ENCODE data around the gene DPPA4.

DPPA4 gene

DNA sequence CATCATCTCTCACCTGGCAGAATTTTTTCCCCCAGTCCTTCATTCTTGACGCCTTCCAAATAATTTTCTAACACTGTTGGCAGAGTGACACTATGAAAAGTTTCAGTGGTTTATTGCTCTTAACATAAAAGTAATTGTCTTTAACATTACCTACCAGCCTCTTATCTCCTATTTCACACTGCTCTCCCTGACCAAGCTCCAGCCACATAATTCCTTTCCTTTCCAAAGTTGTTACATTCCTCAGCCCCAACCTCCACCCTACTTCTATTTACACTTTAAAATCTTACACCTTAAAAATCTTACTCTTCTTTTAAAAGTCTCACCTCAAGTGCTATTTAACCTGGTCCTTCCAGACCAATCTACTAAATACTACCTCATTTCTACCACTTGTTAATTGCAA is 2.8 kb downstream of the DPPA4 start:
- no peak overlapping the region for H3K9ac ChIP-seq (ENCODE audit: low read length)
- H3K27me3 ChIP-seq (ENCODE audit: control insufficient read depth, insufficient read depth, low read length) = no peaks in the 10 kb centered on the region
- H3K36me3 ChIP-seq (ENCODE audit: control insufficient read depth, insufficient read depth, low read length) = no peaks in the 10 kb centered on the region
- H3K4me1 ChIP-seq (ENCODE audit: control insufficient read depth, insufficient read depth, low read length) = no peaks in the 10 kb centered on the region
- H3K9me3 ChIP-seq (ENCODE audit: control insufficient read depth, low read length) = no peaks in the 10 kb centered on the region
- no peak overlapping the region for H3K4me3 ChIP-seq (ENCODE audit: low read length)

DNA sequence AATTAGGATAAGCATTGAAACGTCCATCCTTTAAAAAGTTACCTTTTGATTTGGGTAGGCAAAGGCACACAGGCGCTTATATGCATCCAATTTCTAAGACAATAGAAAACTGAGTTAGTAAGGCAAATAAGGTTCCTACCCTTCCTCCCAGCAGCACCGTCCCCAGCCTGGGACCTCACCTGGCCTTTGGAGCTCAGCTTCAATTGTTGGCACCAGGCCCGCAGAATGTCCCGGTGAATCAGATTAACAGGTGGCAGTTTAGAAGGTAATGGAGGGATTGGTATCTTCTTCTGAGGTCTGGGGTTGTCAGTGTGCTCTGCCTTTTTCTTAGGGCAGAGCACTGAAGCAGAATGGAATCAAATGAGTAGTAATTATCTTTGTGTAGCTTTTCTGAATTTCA is 5.7 kb downstream of the DPPA4 start:
- Histone ChIP-seq H3K9me3 (ENCODE audit: control insufficient read depth, low read length) (no peaks in the 10 kb centered on the region), H3K9ac (ENCODE audit: low read length) (no peak overlapping the region), H3K27me3 (ENCODE audit: control insufficient read depth, insufficient read depth, low read length) (no peaks in the 10 kb centered on the region), H3K4me3 (ENCODE audit: low read length) (no peak overlapping the region), H3K36me3 (ENCODE audit: control insufficient read depth, insufficient read depth, low read length) (no peaks in the 10 kb centered on the region), H3K4me1 (ENCODE audit: control insufficient read depth, insufficient read depth, low read length) (no peaks in the 10 kb centered on the region)

DNA sequence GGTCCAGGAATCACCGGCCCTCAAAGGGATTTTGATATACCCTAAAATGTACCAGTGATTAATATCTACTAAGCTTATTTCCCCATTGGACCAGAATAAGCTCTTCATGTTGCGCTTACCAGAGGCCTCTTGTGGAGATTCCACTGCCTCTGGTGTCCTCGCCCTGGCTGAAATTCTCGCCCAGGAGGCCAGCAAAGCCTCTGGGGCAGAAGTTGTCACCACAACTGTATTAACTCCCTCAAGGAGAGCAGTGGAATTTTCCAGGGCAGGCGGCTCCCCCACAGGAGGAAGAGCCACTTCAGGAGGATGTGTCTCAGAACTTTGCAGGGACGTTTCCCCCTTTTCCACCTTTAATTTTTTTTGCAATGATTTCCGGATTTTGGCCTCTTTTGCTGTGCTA is 6.9 kb downstream of the DPPA4 start:
- Histone ChIP-seq H3K9ac (ENCODE audit: low read length) (no peak overlapping the region), H3K9me3 (ENCODE audit: control insufficient read depth, low read length) (no peaks in the 10 kb centered on the region), H3K4me3 (ENCODE audit: low read length) (no peak overlapping the region), H3K4me1 (ENCODE audit: control insufficient read depth, insufficient read depth, low read length) (no peaks in the 10 kb centered on the region), H3K27me3 (ENCODE audit: control insufficient read depth, insufficient read depth, low read length) (no peaks in the 10 kb centered on the region), H3K36me3 (ENCODE audit: control insufficient read depth, insufficient read depth, low read length) (no peaks in the 10 kb centered on the region)

DNA sequence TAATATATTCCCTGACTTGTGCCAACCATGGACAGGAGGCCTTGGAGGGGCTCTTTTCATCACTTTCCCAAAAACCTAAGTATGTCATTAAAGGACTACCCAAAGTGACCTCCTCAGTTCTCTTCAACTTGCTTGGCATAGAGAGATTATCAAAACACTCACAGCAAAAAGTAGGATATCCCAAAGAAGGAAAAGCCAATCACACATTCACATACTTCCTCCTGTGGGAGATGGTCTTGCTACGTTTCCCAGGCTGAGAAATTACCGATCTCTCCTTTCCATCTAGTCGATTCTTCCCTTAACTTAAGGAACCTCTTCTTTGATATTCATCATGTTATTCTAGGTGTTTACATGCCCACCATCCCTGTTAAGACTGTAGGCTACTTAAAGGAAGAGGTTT is 9.1 kb downstream of the DPPA4 start:
- Histone ChIP-seq H3K36me3 (ENCODE audit: control insufficient read depth, insufficient read depth, low read length) (no peaks in the 10 kb centered on the region), H3K9me3 (ENCODE audit: control insufficient read depth, low read length) (no peaks in the 10 kb centered on the region), H3K27me3 (ENCODE audit: control insufficient read depth, insufficient read depth, low read length) (no peaks in the 10 kb centered on the region), H3K9ac (ENCODE audit: low read length) (no peak overlapping the region), H3K4me1 (ENCODE audit: control insufficient read depth, insufficient read depth, low read length) (no peaks in the 10 kb centered on the region), H3K4me3 (ENCODE audit: low read length) (no peak overlapping the region)

DNA sequence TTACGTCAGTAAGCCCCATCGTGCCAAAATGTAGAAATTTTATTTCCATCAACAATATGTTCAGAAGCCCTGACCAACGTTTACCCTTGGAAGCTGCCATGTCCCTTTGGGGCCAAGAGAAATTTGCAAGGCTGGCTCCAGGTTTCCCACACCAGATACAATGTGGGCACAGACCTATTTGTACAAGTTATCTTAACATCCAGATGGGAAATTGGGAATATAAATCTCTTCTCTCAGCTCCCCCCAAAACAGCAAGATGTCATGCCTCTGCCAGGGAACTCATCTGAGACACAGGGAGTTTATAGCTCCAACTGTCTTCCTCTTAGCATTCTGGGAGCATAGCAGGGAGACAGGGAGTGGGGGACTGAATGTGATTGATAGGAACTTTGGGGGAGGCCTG is 11.7 kb downstream of the DPPA4 start:
- H3K9ac ChIP-seq (ENCODE audit: low read length) = no peak overlapping the region
- H3K4me3 ChIP-seq (ENCODE audit: low read length) = no peak overlapping the region
- H3K27me3 ChIP-seq (ENCODE audit: control insufficient read depth, insufficient read depth, low read length) = no peaks in the 10 kb centered on the region
- no peaks in the 10 kb centered on the region for H3K4me1 ChIP-seq (ENCODE audit: control insufficient read depth, insufficient read depth, low read length)
- H3K36me3 ChIP-seq (ENCODE audit: control insufficient read depth, insufficient read depth, low read length) = no peaks in the 10 kb centered on the region
- no peaks in the 10 kb centered on the region for H3K9me3 ChIP-seq (ENCODE audit: control insufficient read depth, low read length)

DNA sequence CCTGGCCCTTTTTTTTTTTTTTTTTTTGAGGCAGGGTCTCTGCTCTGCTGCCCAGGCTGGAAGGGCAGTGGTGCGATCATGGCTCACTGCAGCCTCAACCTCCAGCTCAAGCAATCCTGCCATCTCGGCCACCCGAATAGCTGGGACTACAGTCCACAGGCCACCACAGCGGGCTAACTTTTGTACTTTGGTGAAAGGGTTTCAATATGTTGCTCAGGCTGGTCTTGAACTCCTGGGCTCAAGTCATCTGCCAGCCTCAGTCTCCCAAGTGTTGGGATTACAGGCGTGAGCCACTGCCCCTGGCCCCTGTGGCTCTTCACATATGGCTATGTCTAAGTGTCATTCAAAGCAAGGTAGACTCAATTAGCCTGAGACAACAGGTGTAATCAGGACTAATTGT is 12.2 kb downstream of the DPPA4 start:
- Histone ChIP-seq H3K36me3 (ENCODE audit: control insufficient read depth, insufficient read depth, low read length) (no peaks in the 10 kb centered on the region), H3K4me3 (ENCODE audit: low read length) (no peak overlapping the region), H3K4me1 (ENCODE audit: control insufficient read depth, insufficient read depth, low read length) (no peaks in the 10 kb centered on the region), H3K27me3 (ENCODE audit: control insufficient read depth, insufficient read depth, low read length) (no peaks in the 10 kb centered on the region), H3K9me3 (ENCODE audit: control insufficient read depth, low read length) (no peaks in the 10 kb centered on the region), H3K9ac (ENCODE audit: low read length) (no peak overlapping the region)

DNA sequence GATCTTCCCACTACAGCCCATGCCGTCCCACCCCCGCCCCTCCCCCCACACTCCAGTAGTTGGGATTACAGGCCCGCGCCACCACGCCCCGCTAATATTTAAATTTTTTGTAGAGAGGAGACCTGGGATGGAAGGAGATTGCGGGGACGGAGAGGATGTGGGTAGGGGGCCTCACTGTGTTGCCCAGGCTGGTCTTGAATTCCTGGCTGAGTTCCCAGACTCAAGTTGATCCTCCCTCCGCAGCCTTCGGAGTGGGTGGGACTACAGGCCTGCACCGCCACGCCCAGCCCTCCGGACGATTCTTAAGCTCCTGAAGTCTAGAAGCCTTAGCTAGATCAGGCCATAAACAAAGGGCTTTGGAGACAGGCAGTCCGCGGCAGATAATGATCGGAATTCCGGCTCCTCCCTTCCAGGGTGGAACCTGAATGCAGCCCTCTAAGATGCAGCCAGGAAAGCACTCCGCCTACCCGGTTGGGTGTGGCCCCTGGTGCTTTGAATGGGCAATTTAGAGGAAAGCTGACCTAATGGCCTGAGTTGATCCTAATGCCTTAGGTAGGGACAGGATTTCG is 21.1 kb downstream of the DPPA4 start, which contains the start of gene DPPA2:
TSS of gene DPPA2 (minus strand) at position 356 of the 569 bp plus-strand sequence. CDS start 1,975 bp downstream, outside the sequence.
- Histone ChIP-seq H3K27me3 (ENCODE audit: control insufficient read depth, insufficient read depth, low read length) (no peaks in the 10 kb centered on the region), H3K9ac (ENCODE audit: low read length) (no peak within 1 kb of the TSS), H3K9me3 (ENCODE audit: control insufficient read depth, low read length) (no peaks in the 10 kb centered on the region), H3K36me3 (ENCODE audit: control insufficient read depth, insufficient read depth, low read length) (no peaks in the 10 kb centered on the region), H3K4me1 (ENCODE audit: control insufficient read depth, insufficient read depth, low read length) (no peaks in the 10 kb centered on the region), H3K4me3 (ENCODE audit: low read length) (no peak within 1 kb of the TSS)

DNA sequence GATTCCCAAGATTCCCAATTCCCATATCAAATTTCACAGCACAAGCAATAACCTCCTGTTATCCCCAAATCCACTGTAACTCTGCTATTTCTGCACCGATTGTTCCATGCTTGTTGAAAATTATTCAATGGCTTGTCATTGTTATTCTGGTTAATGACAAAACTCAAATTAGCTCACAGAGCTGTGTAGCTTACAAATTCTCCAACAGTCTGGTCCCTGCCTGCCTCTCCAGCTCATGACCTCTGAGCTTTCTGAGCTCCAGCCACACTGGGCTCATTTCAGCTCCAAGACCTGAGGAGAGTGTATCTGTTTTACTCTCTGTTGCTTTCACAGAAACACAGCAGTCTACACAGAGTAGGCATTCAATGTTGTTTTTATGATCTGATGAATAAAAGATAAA is 24.3 kb downstream of the DPPA4 start:
- H3K36me3 ChIP-seq (ENCODE audit: control insufficient read depth, insufficient read depth, low read length) = no peaks in the 10 kb centered on the region
- H3K27me3 ChIP-seq (ENCODE audit: control insufficient read depth, insufficient read depth, low read length) = no peaks in the 10 kb centered on the region
- no peaks in the 10 kb centered on the region for H3K9me3 ChIP-seq (ENCODE audit: control insufficient read depth, low read length)
- no peak overlapping the region for H3K4me3 ChIP-seq (ENCODE audit: low read length)
- H3K9ac ChIP-seq (ENCODE audit: low read length) = no peak overlapping the region
- H3K4me1 ChIP-seq (ENCODE audit: control insufficient read depth, insufficient read depth, low read length) = no peaks in the 10 kb centered on the region

DNA sequence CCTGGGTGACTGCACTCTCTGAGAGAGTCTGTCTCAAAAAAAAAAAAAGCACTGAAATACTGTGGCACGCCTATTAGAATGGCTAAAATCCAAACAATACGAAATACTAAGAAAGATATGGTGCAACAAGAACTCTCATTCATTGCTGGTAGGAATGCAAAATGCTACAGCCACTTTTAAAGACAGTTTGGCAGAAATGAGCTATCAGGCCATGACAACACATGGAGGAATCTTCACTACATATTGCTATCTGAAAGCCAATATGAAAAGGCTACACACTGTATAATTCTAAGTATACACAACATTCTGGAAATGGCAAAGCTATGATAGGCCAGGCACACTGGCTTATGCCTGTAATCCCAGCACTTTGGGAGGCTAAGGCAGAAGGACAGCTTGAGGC is 39.9 kb downstream of the DPPA4 start:
- no peaks in the 10 kb centered on the region for H3K27me3 ChIP-seq (ENCODE audit: control insufficient read depth, insufficient read depth, low read length)
- H3K9ac ChIP-seq (ENCODE audit: low read length) = no peak overlapping the region
- no peaks in the 10 kb centered on the region for H3K36me3 ChIP-seq (ENCODE audit: control insufficient read depth, insufficient read depth, low read length)
- H3K9me3 ChIP-seq (ENCODE audit: control insufficient read depth, low read length) = no peaks in the 10 kb centered on the region
- H3K4me3 ChIP-seq (ENCODE audit: low read length) = no peak overlapping the region
- H3K4me1 ChIP-seq (ENCODE audit: control insufficient read depth, insufficient read depth, low read length) = no peaks in the 10 kb centered on the region

DNA sequence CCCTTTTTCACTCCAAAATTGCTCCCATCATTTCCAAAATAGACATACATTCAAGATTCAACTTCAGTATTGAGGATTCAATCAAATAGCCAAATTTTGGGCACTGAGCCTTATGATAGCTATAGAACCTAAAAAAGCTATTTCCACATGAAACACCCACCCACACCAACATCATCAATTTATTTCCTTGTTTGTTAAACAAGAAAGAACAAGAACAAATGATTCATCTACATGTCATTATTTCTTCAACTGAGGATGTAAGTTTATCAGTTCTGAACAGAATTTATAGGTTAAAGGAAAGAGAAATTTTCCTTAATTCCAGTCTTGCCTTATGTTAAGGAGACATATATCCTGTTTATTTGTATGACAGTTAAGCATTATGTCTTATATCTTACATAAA is 53.3 kb downstream of the DPPA4 start:
- no peak overlapping the region for H3K9ac ChIP-seq (ENCODE audit: low read length)
- no peaks in the 10 kb centered on the region for H3K36me3 ChIP-seq (ENCODE audit: control insufficient read depth, insufficient read depth, low read length)
- no peaks in the 10 kb centered on the region for H3K9me3 ChIP-seq (ENCODE audit: control insufficient read depth, low read length)
- H3K4me3 ChIP-seq (ENCODE audit: low read length) = no peak overlapping the region
- H3K4me1 ChIP-seq (ENCODE audit: control insufficient read depth, insufficient read depth, low read length) = no peaks in the 10 kb centered on the region
- H3K27me3 ChIP-seq (ENCODE audit: control insufficient read depth, insufficient read depth, low read length) = no peaks in the 10 kb centered on the region

DNA sequence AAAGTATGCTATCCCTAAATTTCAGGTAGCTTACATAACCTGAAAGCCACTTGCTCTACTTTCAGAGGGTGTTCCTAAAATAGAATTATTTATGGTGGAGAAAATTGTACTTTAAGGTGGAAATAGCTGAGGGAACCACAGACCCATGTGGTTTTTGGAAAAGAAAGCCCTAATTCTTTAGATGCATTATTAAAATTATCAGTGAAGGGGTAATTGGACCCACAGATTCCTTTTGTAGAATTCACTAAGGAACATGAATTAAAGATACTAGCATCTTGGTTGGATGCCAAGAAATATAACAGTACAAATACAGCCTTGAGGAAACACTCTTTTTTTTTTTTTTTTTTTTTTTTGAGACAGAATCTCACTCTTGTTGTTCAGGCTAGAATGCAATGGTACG is 58.8 kb downstream of the DPPA4 start:
- no peaks in the 10 kb centered on the region for H3K36me3 ChIP-seq (ENCODE audit: control insufficient read depth, insufficient read depth, low read length)
- H3K4me3 ChIP-seq (ENCODE audit: low read length) = no peak overlapping the region
- H3K27me3 ChIP-seq (ENCODE audit: control insufficient read depth, insufficient read depth, low read length) = no peaks in the 10 kb centered on the region
- no peaks in the 10 kb centered on the region for H3K9me3 ChIP-seq (ENCODE audit: control insufficient read depth, low read length)
- H3K4me1 ChIP-seq (ENCODE audit: control insufficient read depth, insufficient read depth, low read length) = no peaks in the 10 kb centered on the region
- H3K9ac ChIP-seq (ENCODE audit: low read length) = no peak overlapping the region

DNA sequence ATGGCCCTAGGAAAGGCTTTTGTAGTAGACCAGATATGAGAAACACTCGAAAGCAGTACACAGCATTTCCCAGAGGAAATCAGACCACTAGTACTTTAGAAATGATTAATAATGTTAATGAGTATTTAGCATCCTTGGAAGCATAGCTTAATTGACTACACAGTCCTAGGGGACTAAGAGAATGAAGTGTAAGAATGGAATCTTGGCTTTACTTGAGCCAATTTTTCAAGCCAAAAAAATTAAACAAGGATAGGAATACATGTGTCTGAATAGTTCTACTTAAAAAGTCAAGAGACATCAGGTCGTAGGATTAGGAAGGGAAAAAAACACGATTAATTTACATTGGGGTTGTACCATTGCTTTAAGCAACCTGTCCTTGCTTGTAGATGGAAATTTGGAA is 59.2 kb downstream of the DPPA4 start:
- Histone ChIP-seq H3K9me3 (ENCODE audit: control insufficient read depth, low read length) (no peaks in the 10 kb centered on the region), H3K4me3 (ENCODE audit: low read length) (no peak overlapping the region), H3K9ac (ENCODE audit: low read length) (no peak overlapping the region), H3K27me3 (ENCODE audit: control insufficient read depth, insufficient read depth, low read length) (no peaks in the 10 kb centered on the region), H3K36me3 (ENCODE audit: control insufficient read depth, insufficient read depth, low read length) (no peaks in the 10 kb centered on the region), H3K4me1 (ENCODE audit: control insufficient read depth, insufficient read depth, low read length) (no peaks in the 10 kb centered on the region)
